Thyroid gland (tissue), 4 donors: ENCODE data around the gene CDH2. TPM values are rescaled to one million over a fixed set of nuclear protein-coding genes. Genes with fewer than 3 reads are reported as not detected.

Experiments
- DNase-seq, 2 donors: peaks; one replicate each; pipeline ENCODE4 v3.0.0-alpha.2; 2019
- H3K27ac ChIP-seq, 3 donors: fragments of 200-600 bp; sonication (generic); 1 replicate in 2 of 3; 2 replicates in 1 of 3; pipeline ENCODE4 v1.5.1; 2016 to 2019; ENCODE audit warnings: mild to moderate bottlenecking in 1 of 3, moderate library complexity in 1 of 3
- H3K27me3 ChIP-seq: fragments of 200-600 bp; sonication (generic); one replicate; pipeline ENCODE4 v1.5.1; 2019
- H3K36me3 ChIP-seq, 2 donors: fragments of 200-600 bp; sonication (generic); one replicate each; pipeline ENCODE4 v1.5.1; 2016 to 2019
- H3K4me1 ChIP-seq, 2 donors: fragments of 200-600 bp; sonication (generic); one replicate each; pipeline ENCODE4 v1.5.1; 2017 to 2019
- H3K4me3 ChIP-seq, 3 donors: fragments of 200-600 bp; sonication (generic); replicated peaks in 1 of 3; 1 replicate in 2 of 3; 2 replicates in 1 of 3; pipeline ENCODE4 v1.5.1; 2016; ENCODE audit warnings: mild to moderate bottlenecking in 1 of 3
- H3K9me3 ChIP-seq: fragments of 200-600 bp; sonication (generic); one replicate; pipeline ENCODE4 v1.5.1; 2017
- CTCF ChIP-seq, 6 experiments: fragments of 200-600 bp in 3 of 6; fragments of 450-650 bp in 3 of 6; sonication (generic) in 3 of 6; IDR thresholded peaks; one replicate each; pipeline ENCODE4 v1.5.1; 2016 to 2019; ENCODE audit warnings: antibody characterized with exemption in 6 of 6, mild to moderate bottlenecking in 2 of 6, inconsistent platforms in 1 of 6, moderate library complexity in 1 of 6
- POLR2A ChIP-seq, 2 donors: fragments of 450-650 bp; IDR thresholded peaks; one replicate each; pipeline ENCODE4 v1.6.1; 2017; ENCODE audit warnings: antibody characterized with exemption in 2 of 2, mild to moderate bottlenecking in 2 of 2, moderate library complexity in 1 of 2
- WGBS, 2 donors: methylation state at CpG; one replicate each; pipeline ENCODE4 v1.1.5; 2017; 5-methylcytosine and 5-hydroxymethylcytosine counted together
- intact Hi-C: fragments of 100-400 bp; cut with DNase I; formaldehyde crosslinking; loops from one replicate; pipeline ENCODE4 v1.15.1; 2023
- total RNA-seq, 4 donors: library from RNA; depleted of rRNA; stranded (reverse); fragments of >200 nt; gene quantifications; one replicate each; pipeline ENCODE4 v1.2.3, GENCODE V29; 2016

CDH2 gene
- total RNA-seq, 4 donors from 2014 or later: 0.78 to 7.9 (median 3.3) TPM

GRCh38 chr18:28201056-28201455, 24.1 kb upstream of the CDH2 start:
- 82 to 92% methylated on average over 4 of the region's 4 CpGs for WGBS, 2 donors
- intact Hi-C loops: no loop called here
- TF ChIP-seq POLR2A (IDR thresholded peaks at IDR 0.05) (no peak), CTCF (IDR thresholded peaks at IDR 0.05) (no peak)

DNA sequence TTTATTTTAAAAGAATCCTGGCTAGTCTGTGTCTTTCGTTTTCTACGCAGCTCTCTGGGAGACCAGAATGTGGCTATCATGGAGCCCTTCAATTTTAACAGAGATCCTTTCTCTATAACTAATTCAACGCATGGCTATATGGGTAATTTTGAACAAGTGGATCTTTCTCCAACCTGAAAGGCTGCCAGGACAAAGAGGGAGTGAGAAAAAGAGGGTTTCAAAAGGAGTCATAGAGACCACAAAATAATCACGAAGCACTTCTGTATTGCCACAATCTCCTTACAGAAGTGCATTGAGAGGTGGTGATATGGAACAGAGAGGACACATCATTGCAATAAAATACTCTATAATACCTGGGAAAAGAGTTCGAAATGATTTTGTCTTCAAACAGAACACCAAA, 21.7 kb upstream of the CDH2 start:
- no peak overlapping the region for H3K27ac ChIP-seq
- H3K27me3 ChIP-seq: no peaks in the 10 kb centered on the region
- intact Hi-C loops: no loop called here
- H3K9me3 ChIP-seq: no peaks in the 10 kb centered on the region
- no peaks in the 10 kb centered on the region for H3K36me3 ChIP-seq
- no peak for DNase-seq
- no peak overlapping the region for H3K4me3 ChIP-seq
- H3K4me1 ChIP-seq: no peaks in the 10 kb centered on the region
- TF ChIP-seq CTCF (IDR thresholded peaks at IDR 0.05) (no peak), POLR2A (IDR thresholded peaks at IDR 0.05) (no peak)
- 86 to 88% methylated on average over 5 of the region's 5 CpGs for WGBS, 2 donors

More at GRCh38 chr18:28201056-28201455, 24.1 kb upstream of the CDH2 start:
- DNase-seq: no peak
- Histone ChIP-seq H3K27ac (no peak overlapping the region), H3K9me3 (no peaks in the 10 kb centered on the region), H3K4me3 (no peak overlapping the region), H3K27me3 (no peaks in the 10 kb centered on the region), H3K4me1 (no peaks in the 10 kb centered on the region), H3K36me3 (no peaks in the 10 kb centered on the region)

DNA sequence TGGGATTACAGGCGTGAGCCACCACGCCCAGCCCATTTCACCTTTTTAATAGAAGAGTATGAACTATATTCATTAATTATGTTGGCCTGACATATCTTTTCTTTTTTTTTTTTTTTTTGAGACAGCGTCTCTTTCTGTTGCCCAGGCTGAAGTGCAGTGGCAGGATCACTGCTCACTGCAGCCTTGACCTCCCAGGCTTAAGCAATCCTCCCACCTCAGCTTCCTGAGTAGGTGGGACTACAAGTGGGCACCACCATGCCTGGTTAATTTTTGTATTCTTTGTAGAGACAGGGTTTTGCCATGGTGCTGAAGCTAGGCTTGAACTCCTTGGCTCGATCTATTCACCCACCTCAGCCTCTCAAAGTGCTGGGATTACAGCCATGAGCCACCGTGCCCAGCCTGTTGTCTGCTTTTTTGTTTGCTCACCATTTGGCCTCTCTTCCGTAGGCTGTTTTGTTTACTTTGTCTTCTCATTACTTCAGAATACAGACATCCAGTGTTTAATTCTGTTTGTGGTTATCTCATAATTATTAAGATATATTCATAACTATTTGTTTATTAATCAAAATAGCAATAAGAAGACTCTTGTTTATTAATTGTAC, 16.3 kb upstream of the CDH2 start:
- TF ChIP-seq POLR2A (IDR thresholded peaks at IDR 0.05): no peak
- TF ChIP-seq CTCF (IDR thresholded peaks at IDR 0.05): no peak
- no peaks in the 10 kb centered on the region for H3K36me3 ChIP-seq
- H3K4me1 ChIP-seq: no peaks in the 10 kb centered on the region
- H3K4me3 ChIP-seq: no peak overlapping the region
- 69 to 75% methylated on average over 6 of the region's 6 CpGs for WGBS, 2 donors
- no peak for DNase-seq
- intact Hi-C loops: no loop called here
- H3K27ac ChIP-seq: no peak overlapping the region
- no peaks in the 10 kb centered on the region for H3K27me3 ChIP-seq
- no peaks in the 10 kb centered on the region for H3K9me3 ChIP-seq

GRCh38 chr18:28189400-28190239, 12.7 kb upstream of the CDH2 start:
- DNase-seq: peak; percentile 49 to 53
- 59 to 61% methylated on average over 5 of the region's 5 CpGs for WGBS, 2 donors
- TF ChIP-seq POLR2A (IDR thresholded peaks at IDR 0.05) (no peak), CTCF (IDR thresholded peaks at IDR 0.05) (peak; percentile 35 to 71 (median 52))
- intact Hi-C loops: loop anchor here (5.0 kb wide), 1 partner anchor 412 kb away; no protein-coding TSS in a partner anchor
- H3K36me3 ChIP-seq: no peaks in the 10 kb centered on the region
- no peaks in the 10 kb centered on the region for H3K9me3 ChIP-seq
- no peaks in the 10 kb centered on the region for H3K4me1 ChIP-seq
- H3K27me3 ChIP-seq: no peaks in the 10 kb centered on the region
- H3K27ac ChIP-seq: no peak overlapping the region
- no peak overlapping the region for H3K4me3 ChIP-seq

GRCh38 chr18:28185121-28185520, 8.2 kb upstream of the CDH2 start:
- Histone ChIP-seq H3K27ac (no peak overlapping the region), H3K36me3 (no peaks in the 10 kb centered on the region), H3K9me3 (no peaks in the 10 kb centered on the region), H3K27me3 (no peaks in the 10 kb centered on the region), H3K4me3 (no peak overlapping the region), H3K4me1 (no peaks in the 10 kb centered on the region)
- 80 to 92% methylated on average over 3 of the region's 3 CpGs for WGBS, 2 donors
- TF ChIP-seq POLR2A (IDR thresholded peaks at IDR 0.05): no peak
- no peak for TF ChIP-seq CTCF (IDR thresholded peaks at IDR 0.05)
- intact Hi-C loops: loop anchor here (5.0 kb wide), 1 partner anchor 408 kb away; no protein-coding TSS in a partner anchor
- DNase-seq: no peak
